Mesenchymal stem cell (in vitro differentiated cells and primary cell): Measurements from ENCODE around the gene TBL1X.

ENCODE experiments used
- DNase-seq: peaks from one replicate; pipeline ENCODE4 v3.0.0-alpha.2; 2013
- H2AFZ ChIP-seq: one replicate; pipeline ENCODE4 v1.6.1; 2013; ENCODE audit warnings: low read depth, mild to moderate bottlenecking, control low read depth, inconsistent platforms, low read length, moderate library complexity
- H2AK5ac ChIP-seq: 2 replicates; pipeline ENCODE4 v1.6.1; 2013; ENCODE audit warnings: low read length, moderate library complexity, mild to moderate bottlenecking, inconsistent platforms; ENCODE audit not compliant: severe bottlenecking
- H2BK120ac ChIP-seq: one replicate; pipeline ENCODE4 v1.6.1; 2013; ENCODE audit warnings: low read depth, mild to moderate bottlenecking, inconsistent platforms, low read length, moderate library complexity
- H2BK12ac ChIP-seq, 2 experiments: one replicate each; pipeline ENCODE4 v1.6.1; 2013; ENCODE audit warnings: inconsistent platforms in 2 of 2, low read length in 2 of 2, mild to moderate bottlenecking in 2 of 2, moderate library complexity in 2 of 2, control low read depth in 1 of 2
- H2BK15ac ChIP-seq: one replicate; pipeline ENCODE4 v1.6.1; 2013; ENCODE audit warnings: mild to moderate bottlenecking, low read depth, inconsistent platforms; ENCODE audit not compliant: poor library complexity, severe bottlenecking
- H2BK5ac ChIP-seq: 2 replicates; pipeline ENCODE4 v1.6.1; 2013; ENCODE audit warnings: low read depth, mild to moderate bottlenecking, low read length, control low read depth, inconsistent platforms; ENCODE audit not compliant: poor library complexity, severe bottlenecking
- H3K14ac ChIP-seq, 2 experiments: one replicate each; pipeline ENCODE4 v1.6.1; 2013; ENCODE audit warnings: inconsistent platforms in 2 of 2, low read length in 2 of 2, control low read depth in 1 of 2, mild to moderate bottlenecking in 1 of 2, moderate library complexity in 1 of 2
- H3K18ac ChIP-seq, 2 experiments: one replicate each; pipeline ENCODE4 v1.6.1; 2013; ENCODE audit warnings: inconsistent platforms in 2 of 2, low read length in 2 of 2, control low read depth in 1 of 2, low read depth in 1 of 2, mild to moderate bottlenecking in 1 of 2
- H3K23ac ChIP-seq, 2 experiments: one replicate each; pipeline ENCODE4 v1.6.1; 2013; ENCODE audit warnings: inconsistent platforms in 2 of 2, low read length in 2 of 2, mild to moderate bottlenecking in 2 of 2, moderate library complexity in 2 of 2, control low read depth in 1 of 2
- H3K27ac ChIP-seq: 2 replicates; pipeline ENCODE4 v1.5.1; 2013; ENCODE audit warnings: mild to moderate bottlenecking, moderate library complexity, low read length, control low read depth, inconsistent platforms; ENCODE audit not compliant: poor library complexity, severe bottlenecking
- H3K27me3 ChIP-seq, 2 experiments: 2 replicates each; pipeline versions ENCODE4 v1.6.1 to v1.7.0; 2013; ENCODE audit warnings: low read length in 2 of 2, mild to moderate bottlenecking in 2 of 2, moderate library complexity in 2 of 2, control low read depth in 1 of 2, inconsistent platforms in 1 of 2; ENCODE audit not compliant: control insufficient read depth in 1 of 2, insufficient read depth in 1 of 2
- H3K36me3 ChIP-seq, 2 experiments: 2 replicates each; pipeline versions ENCODE4 v1.6.1 to v1.7.0; 2013; ENCODE audit warnings: low read length in 2 of 2, control low read depth in 1 of 2, inconsistent platforms in 1 of 2, low read depth in 1 of 2, mild to moderate bottlenecking in 1 of 2; ENCODE audit not compliant: insufficient read depth in 2 of 2, control insufficient read depth in 1 of 2
- H3K4ac ChIP-seq, 2 experiments: one replicate each; pipeline ENCODE4 v1.6.1; 2013; ENCODE audit warnings: inconsistent platforms in 2 of 2, low read length in 2 of 2, mild to moderate bottlenecking in 2 of 2, moderate library complexity in 2 of 2, control low read depth in 1 of 2, low read depth in 1 of 2
- H3K4me1 ChIP-seq: 2 replicates; pipeline ENCODE4 v1.6.1; 2013; ENCODE audit warnings: low read depth, low read length, control low read depth; ENCODE audit not compliant: control insufficient read depth, insufficient read depth
- H3K4me2 ChIP-seq: 2 replicates; pipeline ENCODE4 v1.6.1; 2013; ENCODE audit warnings: low read length, mild to moderate bottlenecking, inconsistent platforms; ENCODE audit not compliant: poor library complexity, severe bottlenecking
- H3K4me3 ChIP-seq, 2 experiments: 2 replicates each; pipeline versions ENCODE4 v1.5.1 to v1.7.0; 2013; ENCODE audit warnings: low read length in 2 of 2, mild to moderate bottlenecking in 2 of 2, control low read depth in 1 of 2, low read depth in 1 of 2; ENCODE audit not compliant: insufficient read depth in 1 of 2
- H3K79me1 ChIP-seq: replicated peaks from 2 replicates; pipeline ENCODE4 v1.6.1; 2013; ENCODE audit warnings: mild to moderate bottlenecking, control low read depth, low read length, inconsistent platforms; ENCODE audit not compliant: poor library complexity, severe bottlenecking
- H3K9ac ChIP-seq: 2 replicates; pipeline ENCODE4 v1.7.0; 2013; ENCODE audit warnings: mild to moderate bottlenecking, low read length, moderate library complexity
- H3K9me3 ChIP-seq: 2 replicates; pipeline ENCODE4 v1.7.0; 2013; ENCODE audit warnings: mild to moderate bottlenecking, low read length; ENCODE audit not compliant: control insufficient read depth
- H4K8ac ChIP-seq: one replicate; pipeline ENCODE4 v1.6.1; 2013; ENCODE audit warnings: inconsistent platforms, mild to moderate bottlenecking, low read length, moderate library complexity
- H4K91ac ChIP-seq: one replicate; pipeline ENCODE4 v1.6.1; 2013; ENCODE audit warnings: mild to moderate bottlenecking, low read length, inconsistent platforms
- WGBS: methylation state at CpG from one replicate; pipeline ENCODE4 v1.1.7; 2013; ENCODE audit warnings: mixed read lengths; 5-methylcytosine and 5-hydroxymethylcytosine counted together

Gene TBL1X

DNA sequence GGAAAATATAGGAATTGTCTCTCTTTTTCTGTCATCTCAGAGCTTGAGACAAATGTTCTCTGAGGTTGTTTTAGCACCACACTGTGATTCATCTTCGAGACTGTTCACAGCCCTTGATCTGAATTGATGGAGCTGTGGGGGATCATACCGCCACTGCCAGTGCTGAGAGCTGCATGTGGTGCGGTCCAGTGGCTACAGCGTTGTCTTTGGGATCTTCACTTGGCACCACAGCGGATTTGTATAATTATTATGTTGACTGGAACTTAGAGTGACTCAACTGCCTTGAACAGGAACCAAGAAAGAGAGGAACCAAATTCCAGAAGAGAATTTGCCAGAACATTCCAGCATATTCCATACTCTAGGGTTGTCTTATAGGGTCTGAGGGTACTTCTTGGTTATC lies 29.1 kb downstream of the TBL1X start:
- 98% methylated on average over 4 of the region's 5 CpGs for WGBS
- no peak overlapping the region for H2BK12ac ChIP-seq
- no peak overlapping the region for H3K4ac ChIP-seq

DNA sequence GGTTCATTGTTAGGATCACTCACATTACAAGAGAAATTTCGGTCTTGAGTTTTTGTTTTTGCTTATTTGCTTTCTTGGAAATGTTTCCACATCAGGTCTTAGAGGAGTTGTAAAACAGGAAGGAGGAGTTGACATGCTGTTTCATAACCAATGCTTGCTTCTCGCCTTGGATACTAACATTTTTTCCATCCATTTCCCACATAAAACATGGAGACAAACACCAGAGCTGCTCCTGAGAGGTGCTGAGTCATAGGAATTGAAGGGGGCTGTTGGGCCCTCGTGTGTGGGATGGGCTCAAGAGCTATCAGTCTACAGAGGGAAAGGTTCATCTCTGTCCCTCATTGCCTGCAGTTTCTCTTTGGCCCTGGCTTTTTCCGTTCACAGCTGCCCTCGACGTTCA lies 29.9 kb downstream of the TBL1X start:
- H3K4me2 ChIP-seq = no peak overlapping the region
- H4K91ac ChIP-seq = no peak overlapping the region
- H3K79me1 ChIP-seq = peaks cover 4% of the 10 kb centered on the region
- peaks cover 0 to 4% of the 10 kb centered on the region in 2 experiments for H3K36me3 ChIP-seq
- no peaks in the 10 kb centered on the region for H3K9me3 ChIP-seq
- H3K4ac ChIP-seq = no peak overlapping the region
- no peak overlapping the region for H3K18ac ChIP-seq
- no peaks in the 10 kb centered on the region for H3K27me3 ChIP-seq
- H3K14ac ChIP-seq = no peak overlapping the region
- H2AFZ ChIP-seq = no peak overlapping the region
- DNase-seq = peak; percentile 93
- no peak overlapping the region for H2BK15ac ChIP-seq
- no peak overlapping the region for H4K8ac ChIP-seq
- no peak overlapping the region for H2AK5ac ChIP-seq
- H3K27ac ChIP-seq = no peak overlapping the region
- no peak overlapping the region for H3K23ac ChIP-seq
- 90% methylated on average over 3 of the region's 6 CpGs for WGBS
- H2BK5ac ChIP-seq = no peak overlapping the region
- no peak overlapping the region for H2BK12ac ChIP-seq
- no peak overlapping the region for H3K4me3 ChIP-seq
- no peak overlapping the region for H3K9ac ChIP-seq
- peaks cover 9% of the 10 kb centered on the region for H3K4me1 ChIP-seq
- H2BK120ac ChIP-seq = no peak overlapping the region

More for the DNA sequence above, 29.1 kb downstream of the TBL1X start:
- Histone ChIP-seq H3K36me3 (peaks cover 0 to 4% of the 10 kb centered on the region in 2 experiments), H2BK15ac (no peak overlapping the region), H2AK5ac (no peak overlapping the region), H3K4me2 (no peak overlapping the region), H4K8ac (no peak overlapping the region), H3K9me3 (peaks cover 3% of the 10 kb centered on the region), H3K4me3 (no peak overlapping the region), H3K9ac (no peak overlapping the region), H3K79me1 (peaks cover 4% of the 10 kb centered on the region), H2BK120ac (no peak overlapping the region), H3K18ac (no peak overlapping the region), H3K27ac (no peak overlapping the region), H3K27me3 (no peaks in the 10 kb centered on the region), H3K23ac (no peak overlapping the region), H2BK5ac (no peak overlapping the region), H3K4me1 (peaks cover 7% of the 10 kb centered on the region), H4K91ac (no peak overlapping the region), H3K14ac (no peak overlapping the region), H2AFZ (no peak overlapping the region)
- no peak for DNase-seq

DNA sequence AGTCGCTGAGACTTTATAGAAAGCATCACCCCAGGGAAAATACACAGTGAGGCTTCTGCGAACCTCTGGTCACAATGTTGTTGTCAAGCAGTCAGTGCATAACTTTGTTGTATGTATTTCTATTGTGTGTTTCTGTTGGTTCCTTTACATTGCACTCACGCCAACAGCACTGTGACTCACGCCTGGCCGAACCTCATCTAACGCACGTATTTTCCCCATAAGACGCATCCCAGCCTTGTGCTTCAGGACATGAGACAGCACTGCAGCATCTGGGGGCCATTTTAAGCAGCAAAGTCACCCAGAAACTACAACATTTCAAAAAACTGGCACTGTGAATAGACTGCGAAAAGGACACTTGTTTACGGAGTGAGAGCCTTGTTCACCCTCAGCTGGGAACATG lies 30.6 kb downstream of the TBL1X start:
- Histone ChIP-seq H2BK120ac (no peak overlapping the region), H3K23ac (no peak overlapping the region), H3K4ac (peak overlapping the region in 1 of 2 experiments; percentile 26), H3K4me3 (no peak overlapping the region), H3K14ac (no peak overlapping the region), H2BK12ac (no peak overlapping the region), H3K27me3 (no peaks in the 10 kb centered on the region), H2AFZ (no peak overlapping the region), H2AK5ac (no peak overlapping the region), H3K4me1 (peaks cover 9% of the 10 kb centered on the region), H3K79me1 (peaks cover 4% of the 10 kb centered on the region), H2BK15ac (no peak overlapping the region), H4K8ac (no peak overlapping the region), H3K18ac (peak overlapping the region in 1 of 2 experiments; percentile 72), H3K27ac (no peak overlapping the region), H4K91ac (no peak overlapping the region), H3K36me3 (peaks cover 0 to 4% of the 10 kb centered on the region in 2 experiments), H2BK5ac (no peak overlapping the region), H3K9me3 (no peaks in the 10 kb centered on the region), H3K4me2 (no peak overlapping the region), H3K9ac (no peak overlapping the region)
- peak; percentile 29 for DNase-seq
- 81% methylated on average over 10 of the region's 10 CpGs for WGBS

DNA sequence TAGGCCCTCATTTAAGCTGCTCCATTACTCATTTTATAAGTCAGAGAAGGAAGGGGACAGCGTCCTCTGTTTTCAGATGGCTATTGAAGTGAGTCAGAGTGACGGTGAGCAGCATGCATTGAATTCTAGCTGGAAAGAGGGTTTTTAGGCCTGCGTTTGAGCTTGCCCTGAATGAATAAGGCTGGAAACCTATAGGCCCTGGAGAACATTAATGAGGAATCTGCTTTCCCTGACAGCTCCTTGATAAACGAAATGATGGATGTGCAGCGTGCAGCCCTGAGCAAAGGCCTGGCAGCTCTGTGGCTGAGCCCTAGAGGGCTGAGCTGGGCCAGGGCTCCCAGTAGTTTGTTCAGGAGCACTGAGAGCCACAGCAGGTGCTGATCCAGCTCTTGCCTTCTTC lies 33.4 kb downstream of the TBL1X start:
- DNase-seq = peak; percentile 45
- H4K91ac ChIP-seq = no peak overlapping the region
- no peak overlapping the region for H3K27ac ChIP-seq
- H2AFZ ChIP-seq = no peak overlapping the region
- H3K23ac ChIP-seq = no peak overlapping the region
- peaks cover 7 to 12% of the 10 kb centered on the region in 2 experiments for H3K36me3 ChIP-seq
- H2AK5ac ChIP-seq = no peak overlapping the region
- H2BK120ac ChIP-seq = no peak overlapping the region
- no peak overlapping the region for H2BK5ac ChIP-seq
- no peak overlapping the region for H2BK12ac ChIP-seq
- no peaks in the 10 kb centered on the region for H3K27me3 ChIP-seq
- 34% methylated on average over 5 of the region's 5 CpGs for WGBS
- peaks cover 9% of the 10 kb centered on the region for H3K4me1 ChIP-seq
- H3K4me3 ChIP-seq = no peak overlapping the region
- H3K4me2 ChIP-seq = no peak overlapping the region
- no peak overlapping the region for H3K4ac ChIP-seq
- peaks cover 8% of the 10 kb centered on the region for H3K79me1 ChIP-seq
- H2BK15ac ChIP-seq = no peak overlapping the region
- H3K9me3 ChIP-seq = no peaks in the 10 kb centered on the region
- H4K8ac ChIP-seq = no peak overlapping the region
- no peak overlapping the region for H3K9ac ChIP-seq
- no peak overlapping the region for H3K14ac ChIP-seq
- no peak overlapping the region for H3K18ac ChIP-seq
